Neuronal stem cell (in vitro differentiated cells): ENCODE data around the gene OTP.

Experiments
- DNase-seq: peaks from one replicate; pipeline ENCODE4 v3.0.0-alpha.2; 2013; ENCODE audit warnings: low spot score
- H2AFZ ChIP-seq: one replicate; pipeline ENCODE4 v1.6.1; 2013; ENCODE audit warnings: mild to moderate bottlenecking, low read length, inconsistent platforms
- H2AK5ac ChIP-seq: 2 replicates; pipeline ENCODE4 v1.6.1; 2013; ENCODE audit warnings: low read depth, mild to moderate bottlenecking, inconsistent platforms, low read length, moderate library complexity, mixed read lengths
- H2BK120ac ChIP-seq: 2 replicates; pipeline ENCODE4 v1.6.1; 2013; ENCODE audit warnings: low read depth, mild to moderate bottlenecking, inconsistent platforms, low read length, moderate library complexity, mixed read lengths
- H2BK12ac ChIP-seq: one replicate; pipeline ENCODE4 v1.6.1; 2013; ENCODE audit warnings: low read length, inconsistent platforms
- H2BK15ac ChIP-seq: 2 replicates; pipeline ENCODE4 v1.6.1; 2013; ENCODE audit warnings: mild to moderate bottlenecking, low read length, inconsistent platforms, mixed read lengths
- H2BK5ac ChIP-seq: one replicate; pipeline ENCODE4 v1.6.1; 2013; ENCODE audit warnings: inconsistent platforms, mild to moderate bottlenecking, low read length, moderate library complexity
- H3K14ac ChIP-seq: one replicate; pipeline ENCODE4 v1.6.1; 2013; ENCODE audit warnings: low read length, inconsistent platforms
- H3K18ac ChIP-seq: 2 replicates; pipeline ENCODE4 v1.6.1; 2013; ENCODE audit warnings: low read length, inconsistent platforms
- H3K23ac ChIP-seq: 2 replicates; pipeline ENCODE4 v1.6.1; 2013; ENCODE audit warnings: low read depth, mild to moderate bottlenecking, mixed read lengths, low read length, inconsistent platforms; ENCODE audit not compliant: poor library complexity
- H3K27ac ChIP-seq: replicated peaks from 3 replicates; pipeline ENCODE4 v1.5.1; 2013; ENCODE audit warnings: low read length, inconsistent platforms
- H3K27me3 ChIP-seq, 3 experiments: 2 replicates each; pipeline ENCODE4 v1.6.1; 2013; ENCODE audit warnings: low read length in 3 of 3, mild to moderate bottlenecking in 2 of 3, inconsistent platforms in 1 of 3, low read depth in 1 of 3, mixed read lengths in 1 of 3, moderate library complexity in 1 of 3; ENCODE audit not compliant: control insufficient read depth in 3 of 3, insufficient read depth in 3 of 3
- H3K36me3 ChIP-seq, 2 donors: replicated peaks in 1 of 2; 2 replicates each; pipeline ENCODE4 v1.6.1; 2013; ENCODE audit warnings: low read length in 2 of 2; ENCODE audit not compliant: control insufficient read depth in 2 of 2, insufficient read depth in 2 of 2
- H3K4ac ChIP-seq: 2 replicates; pipeline ENCODE4 v1.6.1; 2013; ENCODE audit warnings: inconsistent platforms, mild to moderate bottlenecking, low read length, moderate library complexity
- H3K4me1 ChIP-seq, 2 donors: 1 replicate in 1 of 2; 2 replicates in 1 of 2; pipeline ENCODE4 v1.6.1; 2013; ENCODE audit warnings: low read length in 2 of 2, low read depth in 1 of 2; ENCODE audit not compliant: control insufficient read depth in 2 of 2, insufficient read depth in 1 of 2
- H3K4me2 ChIP-seq: one replicate; pipeline ENCODE4 v1.6.1; 2013; ENCODE audit warnings: mild to moderate bottlenecking, low read length, inconsistent platforms; ENCODE audit not compliant: insufficient read depth, poor library complexity, severe bottlenecking
- H3K4me3 ChIP-seq, 2 donors: 2 replicates each; pipeline ENCODE4 v1.5.1; 2013; ENCODE audit warnings: low read length in 2 of 2, mild to moderate bottlenecking in 2 of 2, inconsistent platforms in 1 of 2, moderate library complexity in 1 of 2
- H3K79me1 ChIP-seq: one replicate; pipeline ENCODE4 v1.6.1; 2013; ENCODE audit warnings: low read depth, mild to moderate bottlenecking, inconsistent platforms, low read length, moderate library complexity
- H3K9ac ChIP-seq: one replicate; pipeline ENCODE4 v1.6.1; 2013; ENCODE audit warnings: mild to moderate bottlenecking, low read depth, low read length, inconsistent platforms; ENCODE audit not compliant: poor library complexity
- H3K9me3 ChIP-seq, 2 donors: replicated peaks in 1 of 2; 2 replicates each; pipeline versions ENCODE3 to v1.6.1; 2013; ENCODE audit warnings: low read length in 2 of 2, mild to moderate bottlenecking in 2 of 2, inconsistent platforms in 1 of 2, low read depth in 1 of 2, mixed read lengths in 1 of 2, moderate library complexity in 1 of 2; ENCODE audit not compliant: control insufficient read depth in 2 of 2, insufficient read depth in 1 of 2
- H4K8ac ChIP-seq: one replicate; pipeline ENCODE4 v1.6.1; 2013; ENCODE audit warnings: low read depth, mild to moderate bottlenecking, inconsistent platforms, low read length, moderate library complexity
- H4K91ac ChIP-seq: one replicate; pipeline ENCODE4 v1.6.1; 2013; ENCODE audit warnings: low read length, low read depth, mild to moderate bottlenecking, inconsistent platforms; ENCODE audit not compliant: poor library complexity
- WGBS, 2 donors: extraction: QIAGEN DNeasy Blood & Tissue Kit; methylation state at CpG; one replicate each; pipeline ENCODE4 v1.1.7; 2013; ENCODE audit warnings: missing lambda C conversion rate in 2 of 2, mixed read lengths in 1 of 2; ENCODE audit not compliant: insufficient read length in 2 of 2, insufficient replicate concordance in 1 of 2; ENCODE audit errors: extremely low coverage in 2 of 2; 5-methylcytosine and 5-hydroxymethylcytosine counted together

OTP gene

GRCh38 chr5:77628840-77629508, 9.5 kb downstream of the OTP start:
- no peak overlapping the region for H3K27ac ChIP-seq
- H2AFZ ChIP-seq, result peak overlapping the region; percentile 89
- no peak overlapping the region for H2AK5ac ChIP-seq
- H3K4me1 ChIP-seq, result peaks cover 3 to 6% of the 10 kb centered on the region in 2 donors
- H3K4ac ChIP-seq, result no peak overlapping the region
- peaks cover 38 to 99% (median 71%) of the 10 kb centered on the region in 3 experiments for H3K27me3 ChIP-seq
- no peak overlapping the region for H2BK15ac ChIP-seq
- no peak overlapping the region for H4K8ac ChIP-seq
- H2BK5ac ChIP-seq, result no peak overlapping the region
- H3K79me1 ChIP-seq, result no peaks in the 10 kb centered on the region
- H3K14ac ChIP-seq, result no peak overlapping the region
- no peak overlapping the region for H2BK120ac ChIP-seq
- no CpG with 5 or more reads among the region's 13 CpGs for WGBS, 2 donors
- H3K4me3 ChIP-seq, result no peak overlapping the region
- H3K18ac ChIP-seq, result no peak overlapping the region
- no peak overlapping the region for H2BK12ac ChIP-seq
- no peak overlapping the region for H3K23ac ChIP-seq
- H3K36me3 ChIP-seq, result no peaks in the 10 kb centered on the region
- peak overlapping the region; percentile 72 for H3K9ac ChIP-seq
- H3K4me2 ChIP-seq, result peak overlapping the region; percentile 93
- no peak overlapping the region for H4K91ac ChIP-seq
- H3K9me3 ChIP-seq, result no peaks in the 10 kb centered on the region
- no peak for DNase-seq

- Histone ChIP-seq H3K4me3 (no peak overlapping the region), H4K8ac (no peak overlapping the region), H2BK12ac (no peak overlapping the region), H3K14ac (no peak overlapping the region), H2AFZ (peak overlapping the region; percentile 32), H3K36me3 (no peaks in the 10 kb centered on the region), H2BK120ac (no peak overlapping the region), H3K27ac (no peak overlapping the region), H3K4me2 (no peak overlapping the region), H3K4me1 (peaks cover 3 to 6% of the 10 kb centered on the region in 2 donors), H3K79me1 (no peaks in the 10 kb centered on the region), H3K23ac (no peak overlapping the region), H2AK5ac (no peak overlapping the region), H3K9ac (no peak overlapping the region), H3K18ac (peak overlapping the region; percentile 44), H2BK15ac (no peak overlapping the region), H3K9me3 (no peaks in the 10 kb centered on the region), H3K27me3 (peaks cover 33 to 99% (median 63%) of the 10 kb centered on the region in 3 experiments), H4K91ac (no peak overlapping the region), H2BK5ac (no peak overlapping the region), H3K4ac (no peak overlapping the region)
- DNase-seq, result no peak
- whole genome bisulfite sequencing, 2 donors, result no CpG with 5 or more reads among the region's 69 CpGs
These were observed 10.4 kb downstream of the OTP start for GRCh38 chr5:77627869-77628674.

- H3K4me2 ChIP-seq, result no peak overlapping the region
- no peak overlapping the region for H3K4me3 ChIP-seq
- no peak overlapping the region for H3K14ac ChIP-seq
- no peak overlapping the region for H2BK15ac ChIP-seq
- H2BK5ac ChIP-seq, result no peak overlapping the region
- no peak overlapping the region for H2AFZ ChIP-seq
- no CpG with 5 or more reads among the region's 2 CpGs for WGBS, 2 donors
- no peak overlapping the region for H2BK120ac ChIP-seq
- peaks cover 2 to 87% (median 16%) of the 10 kb centered on the region in 3 experiments for H3K27me3 ChIP-seq
- H4K91ac ChIP-seq, result no peak overlapping the region
- no peak for DNase-seq
- no peak overlapping the region for H2BK12ac ChIP-seq
- H4K8ac ChIP-seq, result no peak overlapping the region
- H3K36me3 ChIP-seq, result no peaks in the 10 kb centered on the region
- no peaks in the 10 kb centered on the region for H3K9me3 ChIP-seq
- no peak overlapping the region for H2AK5ac ChIP-seq
- H3K4me1 ChIP-seq, result no peaks in the 10 kb centered on the region
- no peak overlapping the region for H3K4ac ChIP-seq
- H3K23ac ChIP-seq, result no peak overlapping the region
- H3K79me1 ChIP-seq, result no peaks in the 10 kb centered on the region
- H3K9ac ChIP-seq, result no peak overlapping the region
- H3K27ac ChIP-seq, result no peak overlapping the region
- H3K18ac ChIP-seq, result no peak overlapping the region
These were observed 15.2 kb downstream of the OTP start for GRCh38 chr5:77623203-77623740.

- no peak overlapping the region for H4K91ac ChIP-seq
- H2BK12ac ChIP-seq, result no peak overlapping the region
- H3K9ac ChIP-seq, result no peak overlapping the region
- no peaks in the 10 kb centered on the region for H3K79me1 ChIP-seq
- H2BK15ac ChIP-seq, result no peak overlapping the region
- no peak overlapping the region for H3K4me2 ChIP-seq
- no peak overlapping the region for H3K4ac ChIP-seq
- H3K27ac ChIP-seq, result no peak overlapping the region
- H3K36me3 ChIP-seq, result no peaks in the 10 kb centered on the region
- H3K14ac ChIP-seq, result no peak overlapping the region
- DNase-seq, result no peak
- no peaks in the 10 kb centered on the region for H3K4me1 ChIP-seq
- no peak overlapping the region for H3K4me3 ChIP-seq
- no peak overlapping the region for H3K18ac ChIP-seq
- H4K8ac ChIP-seq, result no peak overlapping the region
- no peak overlapping the region for H2BK5ac ChIP-seq
- no peak overlapping the region for H2BK120ac ChIP-seq
- H3K9me3 ChIP-seq, result no peaks in the 10 kb centered on the region
- no peak overlapping the region for H2AK5ac ChIP-seq
- WGBS, 2 donors, result no CpG with 5 or more reads among the region's 5 CpGs
- H3K23ac ChIP-seq, result no peak overlapping the region
- H2AFZ ChIP-seq, result no peak overlapping the region
- peaks cover 0 to 73% (median 8%) of the 10 kb centered on the region in 3 experiments for H3K27me3 ChIP-seq
These were observed 17.1 kb downstream of the OTP start for GRCh38 chr5:77621440-77621839.
